GM21360 (cell line): ENCODE measurements around the gene BAIAP3.

Experiments used
- ATAC-seq: cut with Tn5 transposase; IDR thresholded peaks from one replicate; pipeline ENCODE4 v1.9.1; 2021; ENCODE audit warnings: mild to moderate bottlenecking, moderate library complexity; ENCODE audit not compliant: unreplicated experiment

Gene BAIAP3

GRCh38 chr16:1344499-1344898, 11.1 kb downstream of the BAIAP3 start:
- ATAC-seq, result no peak

- no peak for ATAC-seq
Observed at GRCh38 chr16:1345087-1345486, 11.6 kb downstream of the BAIAP3 start.

- no peak for ATAC-seq
Observed at GRCh38 chr16:1345651-1346421, 12.4 kb downstream of the BAIAP3 start.

- ATAC-seq, result no peak
Observed at GRCh38 chr16:1346422-1347285, 13.2 kb downstream of the BAIAP3 start.

- ATAC-seq, result no peak
Observed at GRCh38 chr16:1347286-1347855, 13.9 kb downstream of the BAIAP3 start.

- ATAC-seq, result no peak
Observed at GRCh38 chr16:1347962-1348361, 14.5 kb downstream of the BAIAP3 start.

GRCh38 chr16:1348441-1348840, 15.0 kb downstream of the BAIAP3 start:
- ATAC-seq, result no peak

GRCh38 chr16:1348926-1349325, 15.5 kb downstream of the BAIAP3 start:
- no peak for ATAC-seq

- no peak for ATAC-seq
Observed at GRCh38 chr16:1349351-1349750, 15.9 kb downstream of the BAIAP3 start.

- ATAC-seq, result no peak
Observed at GRCh38 chr16:1349951-1350350, 16.5 kb downstream of the BAIAP3 start.

GRCh38 chr16:1350691-1351090, 17.2 kb downstream of the BAIAP3 start:
- no peak for ATAC-seq

GRCh38 chr16:1351215-1351581, 17.8 kb downstream of the BAIAP3 start:
- ATAC-seq, result peak; percentile 18

- ATAC-seq, result peak; percentile 65
Observed at GRCh38 chr16:1351582-1352362, 18.3 kb downstream of the BAIAP3 start, which contains the start of the genes GNPTG and TSR3. TSS of gene GNPTG (plus strand) at chr16:1351931. CDS start at chr16:1351966, 35 bp downstream. TSS of gene TSR3 (minus strand) at chr16:1351878. CDS start at chr16:1351804, 74 bp downstream.

- ATAC-seq, result no peak
Observed at GRCh38 chr16:1354815-1355540, 21.5 kb downstream of the BAIAP3 start.

GRCh38 chr16:1355591-1355990, 22.1 kb downstream of the BAIAP3 start:
- no peak for ATAC-seq

GRCh38 chr16:1356061-1356900, 22.8 kb downstream of the BAIAP3 start:
- no peak for ATAC-seq

- no peak for ATAC-seq
Observed at GRCh38 chr16:1357906-1358566, 24.6 kb downstream of the BAIAP3 start.

- ATAC-seq, result no peak
Observed at GRCh38 chr16:1361685-1362360, 28.4 kb downstream of the BAIAP3 start.
